Activated CD4-positive, alpha-beta T cell treated with anti-CD3 and anti-CD28 coated beads, Interleukin-2, amount 10 ng/mL, durations not matched to agents 24 days and 14 days (primary cell): ENCODE measurements around the gene GPSM1. TPM values are rescaled to one million over a fixed set of nuclear protein-coding genes. Genes with fewer than 3 reads are reported as not detected.

Source experiments
- DNase-seq: peaks from one replicate; pipeline ENCODE4 v3.0.0; 2022
- H3K27ac Mint-ChIP-seq: one replicate; pipeline ENCODE4 v1.8.0; 2022; ENCODE audit warnings: mild to moderate bottlenecking, mixed read lengths
- H3K27me3 Mint-ChIP-seq: one replicate; pipeline ENCODE4 v1.8.0; 2022; ENCODE audit warnings: mixed read lengths
- H3K36me3 Mint-ChIP-seq: one replicate; pipeline ENCODE4 v1.8.0; 2022; ENCODE audit warnings: low read depth, mild to moderate bottlenecking, mixed read lengths
- H3K4me1 Mint-ChIP-seq: one replicate; pipeline ENCODE4 v1.8.0; 2021; ENCODE audit warnings: mixed read lengths
- H3K4me3 Mint-ChIP-seq: one replicate; pipeline ENCODE4 v1.8.0; 2022; ENCODE audit warnings: mild to moderate bottlenecking, moderate library complexity, mixed read lengths
- H3K9me3 Mint-ChIP-seq: one replicate; pipeline ENCODE4 v1.8.0; 2021; ENCODE audit warnings: mixed read lengths
- intact Hi-C: fragments of 100-400 bp; cut with micrococcal nuclease; formaldehyde crosslinking; loops from one replicate; pipeline ENCODE4 v1.15.1; 2023
- total RNA-seq: library from RNA; stranded (reverse); gene quantifications from 2 replicates; pipeline ENCODE4 v1.2.3, GENCODE V29; 2022

Gene GPSM1
- total RNA-seq, 1 donor from 2014 or later: 19.2 TPM

DNA sequence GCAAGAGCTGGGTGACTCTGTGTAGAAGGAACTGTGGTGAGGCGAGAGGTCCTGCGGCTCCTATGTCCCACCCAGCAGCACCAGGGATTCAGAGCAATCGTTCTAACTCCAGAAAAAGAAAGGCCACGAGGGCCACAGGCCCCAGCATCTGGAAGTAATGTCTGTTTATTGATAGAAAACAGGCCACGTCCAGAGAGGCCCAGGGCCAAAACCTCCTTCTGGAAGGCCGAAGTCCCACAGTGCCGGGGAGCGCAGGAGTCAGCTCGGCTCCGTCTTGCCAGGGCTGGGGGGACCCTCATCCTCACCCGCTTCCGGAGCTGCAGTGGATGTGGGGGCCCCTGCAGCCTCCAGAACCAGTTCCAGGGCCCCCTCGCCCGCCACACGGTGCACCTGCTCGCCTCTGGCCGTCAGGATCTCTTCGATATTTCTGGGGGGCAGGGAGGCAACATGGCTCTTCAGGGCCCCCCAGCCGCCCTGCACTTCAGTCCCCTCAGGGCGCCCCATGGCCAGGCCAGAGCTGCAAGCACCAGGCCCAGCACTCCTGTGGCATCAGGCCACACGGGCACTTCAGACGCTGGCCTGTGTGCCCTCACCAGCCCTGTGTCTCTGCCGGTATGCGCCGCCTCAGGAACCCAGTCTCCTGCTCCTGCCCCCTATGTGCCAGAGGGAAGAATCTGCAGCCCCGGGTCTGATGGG lies 34.6 kb downstream of the GPSM1 start:
- Mint-ChIP-seq H3K4me1 (peaks cover 4% of the 10 kb centered on the region), H3K36me3 (peaks cover 5% of the 10 kb centered on the region), H3K4me3 (no peak overlapping the region), H3K9me3 (no peaks in the 10 kb centered on the region), H3K27ac (no peak overlapping the region), H3K27me3 (no peaks in the 10 kb centered on the region)
- intact Hi-C loops: no loop called here
- DNase-seq: no peak

GRCh38 chr9:136362450-136362784 lies 35.1 kb downstream of the GPSM1 start:
- Mint-ChIP-seq H3K27ac (no peak overlapping the region), H3K9me3 (no peaks in the 10 kb centered on the region), H3K4me3 (no peak overlapping the region), H3K36me3 (peaks cover 5% of the 10 kb centered on the region), H3K4me1 (peaks cover 4% of the 10 kb centered on the region), H3K27me3 (no peaks in the 10 kb centered on the region)
- intact Hi-C loops: no loop called here
- DNase-seq: peak; percentile 63

DNA sequence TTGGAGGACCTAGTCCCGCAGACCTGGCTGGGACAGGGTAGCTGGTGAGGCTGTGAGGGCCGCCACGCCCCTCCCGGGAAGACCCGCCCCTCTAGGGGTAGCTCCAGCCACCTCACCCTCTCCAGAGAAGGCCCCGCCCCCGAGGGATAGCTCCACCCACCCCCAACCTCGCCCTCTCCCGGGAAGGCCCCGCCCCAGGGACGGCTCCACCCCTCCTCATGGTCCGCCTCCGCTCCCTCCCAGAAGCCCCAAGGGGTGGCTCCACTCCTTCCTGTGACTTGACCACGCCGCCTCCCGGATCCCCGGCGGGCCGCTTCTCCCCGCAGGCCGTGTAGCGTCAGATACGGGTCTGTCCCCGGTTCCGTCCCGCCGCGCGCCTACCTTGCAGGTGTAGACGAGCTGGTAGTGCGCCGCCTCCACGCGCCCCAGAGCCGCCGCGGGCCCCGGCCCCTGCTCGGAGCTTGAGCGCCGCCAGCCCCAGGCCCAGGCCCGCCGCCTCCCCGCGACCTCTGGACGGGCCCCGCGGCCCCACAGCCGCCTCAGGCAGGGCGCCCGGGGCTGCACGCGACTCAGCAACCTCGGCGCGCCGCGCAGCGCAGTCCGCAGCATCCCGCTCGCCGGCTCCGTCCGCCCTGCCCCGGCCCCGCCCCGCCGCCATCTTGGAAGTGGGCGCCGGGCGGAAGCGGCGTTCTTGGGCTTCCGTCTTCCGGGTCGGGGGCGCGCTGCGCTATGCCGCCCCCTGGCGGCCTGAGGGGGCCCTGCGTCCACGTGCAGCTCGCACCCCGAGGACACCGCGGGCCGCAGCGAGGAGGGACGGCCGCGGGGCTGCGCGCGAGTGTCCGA lies 36.0 kb downstream of the GPSM1 start, which contains the start of gene DNLZ:
DNLZ (minus strand) TSS at position 639 of the 843 bp plus-strand sequence; CDS start at position 609, 30 bp downstream.
- Mint-ChIP-seq H3K4me3 (peak within 1 kb of the TSS; percentile 83), H3K36me3 (peaks cover 5% of the 10 kb centered on the region)

DNA sequence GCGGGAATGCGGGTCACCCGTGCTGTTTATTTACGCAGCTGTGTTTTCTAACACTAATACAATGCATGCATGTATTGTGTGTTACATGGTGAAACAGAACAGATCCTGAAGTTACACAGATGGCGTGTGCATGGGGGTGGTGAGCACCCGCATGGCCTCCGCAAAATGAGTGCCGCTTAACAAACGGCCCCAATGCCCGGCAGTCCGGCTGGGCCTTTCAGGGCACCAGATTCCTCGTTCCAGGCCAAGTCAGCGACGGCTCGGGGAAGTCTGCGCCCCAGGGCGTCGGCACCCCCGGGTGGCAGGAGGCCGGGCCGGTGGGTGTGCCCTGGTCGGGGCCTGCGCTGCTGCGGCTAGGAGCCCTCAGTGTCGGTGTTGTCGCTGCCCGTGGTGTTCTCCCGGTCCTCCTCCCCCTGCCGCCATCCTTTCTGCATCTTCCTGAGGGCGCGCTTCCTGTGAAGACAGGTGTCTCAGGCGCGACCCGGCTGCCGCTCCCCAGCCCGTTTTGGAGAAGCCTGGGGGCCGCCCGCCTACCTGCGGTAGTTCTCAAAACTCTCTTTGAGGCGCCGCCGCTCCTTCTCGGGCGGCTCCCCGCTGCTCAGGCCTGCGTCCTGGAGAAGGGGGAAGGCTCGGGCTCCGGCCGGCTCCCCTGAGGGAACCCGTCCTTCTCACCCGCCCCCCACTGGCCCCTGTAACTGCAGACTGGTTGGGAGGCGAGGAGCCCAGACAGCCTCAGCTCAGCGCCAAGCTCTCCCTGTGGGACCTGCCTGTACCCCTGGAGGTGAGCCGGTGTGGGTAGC lies 36.8 kb downstream of the GPSM1 start:
- intact Hi-C loops: loop anchor here (1.0 kb wide), 1 partner anchor 36 kb away; the partner anchor contains the start of gene SNAPC4
- Mint-ChIP-seq H3K9me3 (no peaks in the 10 kb centered on the region), H3K4me1 (peaks cover 4% of the 10 kb centered on the region), H3K4me3 (peak overlapping the region; percentile 53), H3K27me3 (no peaks in the 10 kb centered on the region), H3K27ac (peak overlapping the region; percentile 16), H3K36me3 (peaks cover 5% of the 10 kb centered on the region)
- no peak for DNase-seq

More for the DNA sequence above, 36.0 kb downstream of the GPSM1 start, which contains the start of gene DNLZ:
- Mint-ChIP-seq H3K27me3 (no peaks in the 10 kb centered on the region), H3K27ac (peak within 1 kb of the TSS; percentile 89), H3K9me3 (no peaks in the 10 kb centered on the region), H3K4me1 (peaks cover 4% of the 10 kb centered on the region)
- DNase-seq: peak; percentile 97
- intact Hi-C loops: loop anchor here (1.0 kb wide), 1 partner anchor 37 kb away; the partner anchor contains the start of gene SNAPC4

DNA sequence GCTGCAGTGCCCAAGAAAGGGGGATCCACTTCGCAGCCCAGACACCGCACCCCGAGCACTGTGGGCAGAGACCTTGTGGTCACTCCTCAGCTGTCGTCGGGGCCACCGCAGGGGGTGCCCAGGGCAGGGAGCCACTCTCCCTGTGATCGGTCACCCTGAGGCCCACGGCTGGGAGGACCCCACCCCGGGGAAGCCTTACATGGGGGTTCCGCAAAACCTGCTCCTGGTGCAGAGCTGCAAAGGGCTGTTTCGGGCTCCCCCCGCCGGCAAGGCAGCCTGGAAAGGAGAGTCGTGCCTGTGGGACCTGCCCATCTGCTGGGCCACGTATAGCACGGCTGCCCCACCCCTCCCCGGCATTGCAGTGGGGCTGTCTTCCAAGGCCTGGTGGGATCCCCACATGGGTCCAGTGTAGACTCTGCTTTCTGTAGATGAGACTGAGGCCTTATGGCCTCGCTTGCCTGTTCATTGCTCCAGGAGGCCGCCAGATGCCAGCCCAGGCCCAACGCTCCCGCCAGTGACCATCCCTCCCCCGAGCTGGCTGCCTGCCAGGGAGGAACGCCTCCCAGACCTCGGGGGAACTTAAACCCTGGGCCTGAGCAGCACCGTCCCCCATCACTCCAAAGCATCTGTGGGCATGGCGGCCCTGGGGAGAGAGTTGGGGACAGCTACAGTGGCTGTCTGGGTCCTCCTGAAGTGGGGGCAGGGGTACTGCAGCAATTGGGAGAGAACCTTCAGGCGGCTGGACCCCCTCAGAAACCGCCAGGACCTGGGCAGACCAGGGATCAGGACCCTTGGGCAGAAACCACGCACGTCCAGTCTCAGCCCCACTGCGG lies 37.8 kb downstream of the GPSM1 start:
- no peaks in the 10 kb centered on the region for H3K27me3 Mint-ChIP-seq
- H3K4me1 Mint-ChIP-seq: peaks cover 4% of the 10 kb centered on the region
- H3K36me3 Mint-ChIP-seq: peaks cover 5% of the 10 kb centered on the region
- H3K4me3 Mint-ChIP-seq: no peak overlapping the region
- DNase-seq: no peak
- intact Hi-C loops: no loop called here
- no peak overlapping the region for H3K27ac Mint-ChIP-seq
- H3K9me3 Mint-ChIP-seq: no peaks in the 10 kb centered on the region

GRCh38 chr9:136365775-136366222 lies 38.5 kb downstream of the GPSM1 start:
- Mint-ChIP-seq H3K4me1 (peaks cover 4% of the 10 kb centered on the region), H3K27ac (no peak overlapping the region), H3K36me3 (peaks cover 5% of the 10 kb centered on the region), H3K4me3 (no peak overlapping the region), H3K9me3 (no peaks in the 10 kb centered on the region), H3K27me3 (no peaks in the 10 kb centered on the region)
- no peak for DNase-seq
- intact Hi-C loops: no loop called here

DNA sequence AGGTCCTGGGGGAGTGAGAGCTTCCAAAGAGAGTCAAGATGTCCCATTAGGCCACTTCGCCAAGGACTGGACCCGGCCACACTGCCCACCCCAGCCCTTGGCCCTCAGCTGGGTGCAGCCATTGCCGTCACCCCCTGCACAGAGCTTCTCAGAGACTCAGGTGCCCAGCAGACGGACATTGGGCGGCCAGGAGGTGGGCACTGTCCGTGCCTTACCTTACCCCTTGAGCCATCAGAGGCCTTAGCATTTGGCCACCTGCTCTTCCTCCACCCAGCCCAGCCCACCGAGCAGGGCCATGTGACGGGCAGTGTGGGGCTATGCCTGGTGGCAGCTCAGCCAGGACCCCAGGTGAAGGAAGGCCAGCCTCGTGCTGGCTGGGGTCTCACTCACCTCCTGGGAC lies 39.5 kb downstream of the GPSM1 start:
- no peak overlapping the region for H3K4me3 Mint-ChIP-seq
- intact Hi-C loops: no loop called here
- no peak overlapping the region for H3K27ac Mint-ChIP-seq
- H3K9me3 Mint-ChIP-seq: no peaks in the 10 kb centered on the region
- peaks cover 4% of the 10 kb centered on the region for H3K4me1 Mint-ChIP-seq
- no peaks in the 10 kb centered on the region for H3K27me3 Mint-ChIP-seq
- peaks cover 5% of the 10 kb centered on the region for H3K36me3 Mint-ChIP-seq
- DNase-seq: no peak

DNA sequence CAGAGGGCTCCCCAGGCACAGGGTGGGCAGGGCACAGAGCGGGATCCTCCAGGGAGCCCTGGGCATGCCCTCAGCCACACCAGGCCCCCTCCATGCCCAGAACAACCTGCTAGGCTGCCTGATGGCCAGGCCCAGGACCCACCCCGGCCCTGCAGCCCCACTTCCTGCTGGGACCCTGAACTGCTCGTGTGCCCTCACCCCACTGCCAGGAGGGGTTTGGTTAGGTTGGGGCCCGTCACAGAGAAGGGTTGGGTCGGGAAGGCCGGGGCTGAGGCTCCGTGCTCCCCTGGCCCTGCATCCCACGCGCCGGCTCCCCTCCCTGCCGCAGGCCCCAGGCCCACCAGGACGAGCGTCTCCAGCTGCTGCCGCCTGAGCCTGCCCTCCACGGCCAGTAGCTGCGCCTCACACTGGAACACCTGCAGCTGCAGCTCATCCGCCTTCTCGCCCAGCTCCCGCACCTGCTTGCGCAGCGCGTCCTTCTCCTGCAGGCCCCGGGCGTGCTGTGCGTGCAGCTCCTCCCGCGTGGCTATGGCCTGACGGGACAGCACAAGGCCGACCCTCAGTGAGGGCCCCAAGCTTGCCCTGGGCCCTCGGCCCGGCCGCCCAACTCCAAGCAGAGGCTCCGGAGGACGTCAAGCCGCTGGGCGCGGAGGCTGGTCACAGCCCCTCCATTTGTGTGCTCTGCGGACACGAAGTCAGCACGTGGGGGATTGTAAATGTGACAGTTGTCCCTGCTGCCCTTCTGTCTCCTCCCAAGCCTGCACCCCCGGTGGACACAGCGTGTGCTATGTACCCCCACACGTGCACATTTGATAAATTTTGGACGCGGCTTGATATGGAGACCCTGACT lies 40.2 kb downstream of the GPSM1 start:
- Mint-ChIP-seq H3K27ac (no peak overlapping the region), H3K36me3 (peaks cover 5% of the 10 kb centered on the region), H3K9me3 (no peaks in the 10 kb centered on the region), H3K4me1 (peaks cover 4% of the 10 kb centered on the region), H3K27me3 (no peaks in the 10 kb centered on the region), H3K4me3 (no peak overlapping the region)
- no peak for DNase-seq
- intact Hi-C loops: no loop called here

GRCh38 chr9:136368190-136368589 lies 40.9 kb downstream of the GPSM1 start:
- H3K27me3 Mint-ChIP-seq: no peaks in the 10 kb centered on the region
- intact Hi-C loops: no loop called here
- DNase-seq: no peak
- H3K4me1 Mint-ChIP-seq: no peaks in the 10 kb centered on the region
- H3K4me3 Mint-ChIP-seq: no peak overlapping the region
- H3K36me3 Mint-ChIP-seq: peaks cover 5% of the 10 kb centered on the region
- no peaks in the 10 kb centered on the region for H3K9me3 Mint-ChIP-seq
- H3K27ac Mint-ChIP-seq: no peak overlapping the region

DNA sequence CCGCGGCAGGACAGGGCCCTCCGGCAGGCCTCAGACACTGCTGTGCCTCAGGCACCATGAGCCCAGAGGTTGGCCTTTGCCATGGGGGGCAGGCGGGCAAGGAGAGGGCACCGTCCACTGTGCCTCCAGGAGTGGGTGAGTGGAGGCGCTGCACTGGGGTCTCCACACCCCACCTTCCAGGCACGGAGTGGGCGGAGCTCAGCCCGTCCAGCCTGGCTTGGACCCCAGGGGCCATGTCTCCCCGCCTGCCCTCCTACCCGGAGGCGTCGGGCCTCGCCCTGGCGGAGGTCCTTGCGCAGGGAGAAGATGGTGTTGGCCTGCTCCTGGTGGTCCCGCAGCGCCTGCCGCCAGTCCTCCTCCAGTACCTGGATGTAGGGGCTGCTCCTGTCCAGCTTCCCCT lies 42.7 kb downstream of the GPSM1 start:
- intact Hi-C loops: no loop called here
- Mint-ChIP-seq H3K9me3 (no peaks in the 10 kb centered on the region), H3K27ac (no peak overlapping the region), H3K4me3 (no peak overlapping the region), H3K4me1 (no peaks in the 10 kb centered on the region), H3K36me3 (peaks cover 2% of the 10 kb centered on the region), H3K27me3 (no peaks in the 10 kb centered on the region)
- DNase-seq: no peak

- H3K36me3 Mint-ChIP-seq: no peaks in the 10 kb centered on the region
- H3K27ac Mint-ChIP-seq: no peak overlapping the region
- no peak for DNase-seq
- H3K9me3 Mint-ChIP-seq: no peaks in the 10 kb centered on the region
- H3K4me3 Mint-ChIP-seq: no peak overlapping the region
- intact Hi-C loops: no loop called here
- H3K27me3 Mint-ChIP-seq: no peaks in the 10 kb centered on the region
- no peaks in the 10 kb centered on the region for H3K4me1 Mint-ChIP-seq
These were observed 43.6 kb downstream of the GPSM1 start for GRCh38 chr9:136370687-136371532.

DNA sequence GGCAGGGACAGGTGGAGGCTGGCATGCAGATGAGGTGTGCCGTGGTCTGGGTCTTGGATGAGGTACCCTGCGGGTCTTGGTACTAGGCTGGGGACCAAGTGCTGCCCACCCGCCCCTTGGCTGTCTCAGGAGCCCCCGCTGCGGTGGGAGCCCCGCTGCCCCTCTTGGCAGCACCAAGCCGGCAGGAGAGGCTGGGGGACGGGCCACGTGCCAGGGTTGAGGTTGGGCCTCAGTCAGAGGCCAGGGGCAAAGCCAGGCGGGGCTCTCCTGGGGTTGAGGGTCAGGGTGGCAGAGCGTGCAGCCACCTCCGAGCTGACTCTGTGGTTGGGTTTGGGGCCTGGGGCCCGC lies 44.2 kb downstream of the GPSM1 start:
- no peaks in the 10 kb centered on the region for H3K27me3 Mint-ChIP-seq
- H3K27ac Mint-ChIP-seq: no peak overlapping the region
- no peaks in the 10 kb centered on the region for H3K9me3 Mint-ChIP-seq
- no peak for DNase-seq
- no peaks in the 10 kb centered on the region for H3K4me1 Mint-ChIP-seq
- H3K4me3 Mint-ChIP-seq: no peak overlapping the region
- no peaks in the 10 kb centered on the region for H3K36me3 Mint-ChIP-seq
- intact Hi-C loops: no loop called here
